SK-N-SH treated with all-trans-retinoic acid at 6 μM for 48 hours (cell line): ENCODE data around the gene ANKS1A.

Source experiments
- BACH2 ChIP-seq: fragments of 250-450 bp; sonication (Bioruptor Pico); IDR thresholded peaks from 2 replicates; pipeline ENCODE4 v1.9.0; 2021; ENCODE audit warnings: mild to moderate bottlenecking, borderline replicate concordance
- OSR1 ChIP-seq: fragments of 250-450 bp; sonication (Bioruptor Pico); IDR thresholded peaks from 2 replicates; pipeline ENCODE4 v1.8.0; 2022; ENCODE audit warnings: moderate library complexity, mild to moderate bottlenecking, inconsistent platforms
- RARB ChIP-seq: fragments of 250-450 bp; sonication (Bioruptor Pico); IDR thresholded peaks from 2 replicates; pipeline ENCODE4 v1.8.0; 2021; ENCODE audit warnings: mild to moderate bottlenecking, moderate library complexity
- TCF4 ChIP-seq: fragments of 250-450 bp; sonication (Bioruptor Pico); IDR thresholded peaks from 2 replicates; pipeline ENCODE4 v1.8.0; 2021; ENCODE audit warnings: mild to moderate bottlenecking, moderate library complexity, borderline replicate concordance
- ZNF565 ChIP-seq: fragments of 450-650 bp; formaldehyde crosslinking; conservative IDR thresholded peaks from 2 replicates; pipeline ENCODE4 v1.5.0; 2020; ENCODE audit warnings: low read depth, mild to moderate bottlenecking, moderate library complexity
- ZNF70 ChIP-seq: fragments of 450-650 bp; formaldehyde crosslinking; IDR thresholded peaks from 2 replicates; pipeline ENCODE4 v1.5.0; 2020; ENCODE audit warnings: mild to moderate bottlenecking, moderate library complexity
- TF ChIP-seq, protein P1 (sequence below): fragments of 250-450 bp; sonication (Bioruptor Pico); IDR thresholded peaks from 2 replicates; pipeline ENCODE4 v1.8.0; 2020; ENCODE audit warnings: mild to moderate bottlenecking, moderate library complexity, borderline replicate concordance
- TF ChIP-seq, protein P2 (sequence below): fragments of 250-450 bp; sonication (Bioruptor Pico); IDR thresholded peaks from 2 replicates; pipeline ENCODE4 v1.5.1; 2020; ENCODE audit warnings: low read depth, mild to moderate bottlenecking, moderate library complexity
- TF ChIP-seq, protein P3 (sequence below): fragments of 250-450 bp; sonication (Bioruptor Pico); IDR thresholded peaks from 2 replicates; pipeline ENCODE4 v1.5.1; 2021; ENCODE audit warnings: mild to moderate bottlenecking, moderate library complexity

GRCh38 chr6:35033683-35034082 is 144.6 kb downstream of the ANKS1A start:
- TF ChIP-seq ZNF565 (CRISPR knock-in tag) (no peak), RARB (CRISPR knock-in tag) (no peak), TCF4 (no peak), BACH2 (CRISPR knock-in tag) (no peak), OSR1 (CRISPR knock-in tag) (no peak), ZNF70 (CRISPR knock-in tag) (no peak)
- TF ChIP-seq, protein P1, sequence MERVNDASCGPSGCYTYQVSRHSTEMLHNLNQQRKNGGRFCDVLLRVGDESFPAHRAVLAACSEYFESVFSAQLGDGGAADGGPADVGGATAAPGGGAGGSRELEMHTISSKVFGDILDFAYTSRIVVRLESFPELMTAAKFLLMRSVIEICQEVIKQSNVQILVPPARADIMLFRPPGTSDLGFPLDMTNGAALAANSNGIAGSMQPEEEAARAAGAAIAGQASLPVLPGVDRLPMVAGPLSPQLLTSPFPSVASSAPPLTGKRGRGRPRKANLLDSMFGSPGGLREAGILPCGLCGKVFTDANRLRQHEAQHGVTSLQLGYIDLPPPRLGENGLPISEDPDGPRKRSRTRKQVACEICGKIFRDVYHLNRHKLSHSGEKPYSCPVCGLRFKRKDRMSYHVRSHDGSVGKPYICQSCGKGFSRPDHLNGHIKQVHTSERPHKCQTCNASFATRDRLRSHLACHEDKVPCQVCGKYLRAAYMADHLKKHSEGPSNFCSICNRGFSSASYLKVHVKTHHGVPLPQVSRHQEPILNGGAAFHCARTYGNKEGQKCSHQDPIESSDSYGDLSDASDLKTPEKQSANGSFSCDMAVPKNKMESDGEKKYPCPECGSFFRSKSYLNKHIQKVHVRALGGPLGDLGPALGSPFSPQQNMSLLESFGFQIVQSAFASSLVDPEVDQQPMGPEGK = no peak
- TF ChIP-seq, protein P2, sequence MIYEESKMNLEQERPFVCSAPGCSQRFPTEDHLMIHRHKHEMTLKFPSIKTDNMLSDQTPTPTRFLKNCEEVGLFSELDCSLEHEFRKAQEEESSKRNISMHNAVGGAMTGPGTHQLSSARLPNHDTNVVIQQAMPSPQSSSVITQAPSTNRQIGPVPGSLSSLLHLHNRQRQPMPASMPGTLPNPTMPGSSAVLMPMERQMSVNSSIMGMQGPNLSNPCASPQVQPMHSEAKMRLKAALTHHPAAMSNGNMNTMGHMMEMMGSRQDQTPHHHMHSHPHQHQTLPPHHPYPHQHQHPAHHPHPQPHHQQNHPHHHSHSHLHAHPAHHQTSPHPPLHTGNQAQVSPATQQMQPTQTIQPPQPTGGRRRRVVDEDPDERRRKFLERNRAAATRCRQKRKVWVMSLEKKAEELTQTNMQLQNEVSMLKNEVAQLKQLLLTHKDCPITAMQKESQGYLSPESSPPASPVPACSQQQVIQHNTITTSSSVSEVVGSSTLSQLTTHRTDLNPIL (CRISPR knock-in tag) = no peak
- TF ChIP-seq, protein P3, sequence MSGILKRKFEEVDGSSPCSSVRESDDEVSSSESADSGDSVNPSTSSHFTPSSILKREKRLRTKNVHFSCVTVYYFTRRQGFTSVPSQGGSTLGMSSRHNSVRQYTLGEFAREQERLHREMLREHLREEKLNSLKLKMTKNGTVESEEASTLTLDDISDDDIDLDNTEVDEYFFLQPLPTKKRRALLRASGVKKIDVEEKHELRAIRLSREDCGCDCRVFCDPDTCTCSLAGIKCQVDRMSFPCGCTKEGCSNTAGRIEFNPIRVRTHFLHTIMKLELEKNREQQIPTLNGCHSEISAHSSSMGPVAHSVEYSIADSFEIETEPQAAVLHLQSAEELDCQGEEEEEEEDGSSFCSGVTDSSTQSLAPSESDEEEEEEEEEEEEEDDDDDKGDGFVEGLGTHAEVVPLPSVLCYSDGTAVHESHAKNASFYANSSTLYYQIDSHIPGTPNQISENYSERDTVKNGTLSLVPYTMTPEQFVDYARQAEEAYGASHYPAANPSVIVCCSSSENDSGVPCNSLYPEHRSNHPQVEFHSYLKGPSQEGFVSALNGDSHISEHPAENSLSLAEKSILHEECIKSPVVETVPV (CRISPR knock-in tag) = no peak
